Mammary epithelial cell (primary cell): Measurements from ENCODE around the gene CYTH3.

Source experiments
- CTCF ChIP-seq, 2 donors: IDR thresholded peaks in 1 of 2; conservative IDR thresholded peaks in 1 of 2; 2 replicates each; pipeline ENCODE4 v1.5.1; 2011 to 2012; ENCODE audit warnings: inconsistent platforms in 2 of 2, low read length in 2 of 2, mild to moderate bottlenecking in 2 of 2, control low read depth in 1 of 2, low read depth in 1 of 2; ENCODE audit not compliant: insufficient read depth in 1 of 2; ENCODE audit errors: extremely low read depth in 1 of 2
- EZH2 ChIP-seq: IDR thresholded peaks from 2 replicates; pipeline ENCODE4 v1.6.1; 2012; ENCODE audit warnings: low read length, inconsistent platforms, borderline replicate concordance

GRCh38 chr7:6252341-6252746 is 20.1 kb downstream of the CYTH3 start:
- TF ChIP-seq CTCF (conservative IDR thresholded peaks at IDR 0.05 in 1 of 2, IDR thresholded peaks at IDR 0.05 in 1 of 2; ENCODE audit: extremely low read depth in 1 of 2, insufficient read depth in 1 of 2, low read depth in 1 of 2, low read length in 2 of 2) (no peak), EZH2 (no peak)
